Astrocyte (in vitro differentiated cells and primary cell): ENCODE results near the gene DCLRE1A. TPM values are rescaled to one million over a fixed set of nuclear protein-coding genes. Genes with fewer than 3 reads are reported as not detected.
A peak's percentile ranks its signal among the peaks of the same experiment; 100 is the strongest.

Experiments
- DNase-seq: peaks from one replicate; pipeline ENCODE4 v3.0.0-alpha.2; 2010; ENCODE audit warnings: low read depth
- FAIRE-seq: peaks from 2 replicates; lab custom pipeline; 2011; peaks lifted over from hg19 to GRCh38; lab: Jason Lieb, UNC
- H2AFZ ChIP-seq: 2 replicates; pipeline ENCODE4 v1.6.0; 2012; ENCODE audit warnings: low read depth, low read length, inconsistent platforms
- H3K27ac ChIP-seq: 2 replicates; pipeline ENCODE4 v1.5.1; 2011; ENCODE audit warnings: low read depth, low read length, inconsistent platforms
- H3K27me3 ChIP-seq: 2 replicates; pipeline ENCODE4 v1.6.0; 2011; ENCODE audit warnings: low read length, inconsistent platforms; ENCODE audit not compliant: insufficient read depth
- H3K36me3 ChIP-seq: 2 replicates; pipeline ENCODE4 v1.5.1; 2011; ENCODE audit warnings: low read length, inconsistent platforms; ENCODE audit not compliant: insufficient read depth
- H3K4me1 ChIP-seq: 2 replicates; pipeline ENCODE4 v1.5.1; 2011; ENCODE audit warnings: low read length, inconsistent platforms; ENCODE audit not compliant: insufficient read depth
- H3K4me2 ChIP-seq: 2 replicates; pipeline ENCODE4 v1.6.0; 2012; ENCODE audit warnings: low read length, inconsistent platforms
- H3K4me3 ChIP-seq: 2 replicates; pipeline ENCODE4 v1.5.1; 2011; ENCODE audit warnings: low read depth, mild to moderate bottlenecking, low read length, inconsistent platforms; ENCODE audit not compliant: insufficient read depth
- H3K79me2 ChIP-seq: 2 replicates; pipeline ENCODE4 v1.6.0; 2012; ENCODE audit warnings: mild to moderate bottlenecking, low read length, inconsistent platforms; ENCODE audit not compliant: insufficient read depth
- H3K9ac ChIP-seq: 2 replicates; pipeline ENCODE4 v1.6.0; 2012; ENCODE audit warnings: mild to moderate bottlenecking, low read length, inconsistent platforms
- H3K9me3 ChIP-seq: 2 replicates; pipeline ENCODE4 v1.5.1; 2012; ENCODE audit warnings: low read depth, mild to moderate bottlenecking, low read length, inconsistent platforms; ENCODE audit not compliant: insufficient read depth
- H4K20me1 ChIP-seq: 2 replicates; pipeline ENCODE4 v1.6.0; 2012; ENCODE audit warnings: low read length, inconsistent platforms; ENCODE audit not compliant: insufficient read depth
- H3K27ac Mint-ChIP-seq: one replicate; pipeline ENCODE4 v1.8.0; 2021; ENCODE audit warnings: mild to moderate bottlenecking, mixed read lengths; ENCODE audit not compliant: unreplicated experiment
- H3K27me3 Mint-ChIP-seq: one replicate; pipeline ENCODE4 v1.8.0; 2021; ENCODE audit warnings: low read depth, mixed read lengths; ENCODE audit not compliant: unreplicated experiment
- H3K36me3 Mint-ChIP-seq: one replicate; pipeline ENCODE4 v1.8.0; 2021; ENCODE audit warnings: low read depth, mixed read lengths; ENCODE audit not compliant: unreplicated experiment
- H3K4me1 Mint-ChIP-seq: one replicate; pipeline ENCODE4 v1.8.0; 2021; ENCODE audit warnings: low read depth, mixed read lengths; ENCODE audit not compliant: unreplicated experiment
- H3K4me3 Mint-ChIP-seq: one replicate; pipeline ENCODE4 v1.8.0; 2021; ENCODE audit warnings: mild to moderate bottlenecking, moderate library complexity, mixed read lengths; ENCODE audit not compliant: unreplicated experiment
- H3K9me3 Mint-ChIP-seq: one replicate; pipeline ENCODE4 v1.8.0; 2021; ENCODE audit warnings: mild to moderate bottlenecking, mixed read lengths; ENCODE audit not compliant: unreplicated experiment
- EZH2 ChIP-seq: IDR thresholded peaks from 2 replicates; pipeline ENCODE4 v1.6.1; 2012; ENCODE audit warnings: mild to moderate bottlenecking, low read length, inconsistent platforms; ENCODE audit not compliant: insufficient read depth
- total RNA-seq: library from RNA; stranded (reverse); gene quantifications from 2 replicates; pipeline ENCODE4 v1.2.1, GENCODE V29; 2021
- TF ChIP-seq, protein P1 (sequence below): IDR thresholded peaks from 2 replicates; pipeline ENCODE4 v1.5.1; 2011; ENCODE audit warnings: low read depth, mild to moderate bottlenecking, inconsistent platforms, low read length, moderate library complexity; ENCODE audit not compliant: insufficient read depth

Gene DCLRE1A
- total RNA-seq, 1 donor from 2014 or later: 3.8 TPM

DNA sequence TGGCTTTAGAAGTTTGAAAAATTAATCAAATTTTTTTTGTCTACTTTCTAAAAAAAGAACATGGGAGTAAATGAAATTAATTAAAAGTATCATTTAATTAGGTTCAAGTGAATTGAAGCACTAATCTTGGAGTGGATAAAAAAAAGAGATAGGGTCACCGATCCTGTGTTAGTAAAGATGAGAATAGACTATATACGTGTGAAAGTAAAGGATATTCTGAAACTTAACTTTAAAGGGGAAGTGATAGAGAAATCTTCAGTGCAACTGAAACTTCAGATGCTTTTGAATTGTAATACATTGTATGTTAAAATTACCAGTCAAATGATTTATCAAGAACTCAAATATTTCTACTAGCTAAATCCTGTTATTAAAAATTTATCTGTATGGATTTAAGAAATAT lies 5.4 kb upstream of the DCLRE1A start:
- Mint-ChIP-seq H3K4me1 (peaks cover 14% of the 10 kb centered on the region), H3K9me3 (peaks cover 8% of the 10 kb centered on the region), H3K36me3 (peaks cover 15% of the 10 kb centered on the region), H3K4me3 (no peak overlapping the region), H3K27ac (no peak overlapping the region), H3K27me3 (no peaks in the 10 kb centered on the region)
- Histone ChIP-seq H3K79me2 (peaks cover 36% of the 10 kb centered on the region), H2AFZ (no peak overlapping the region), H3K27ac (no peak overlapping the region), H3K4me3 (no peak overlapping the region), H3K9me3 (no peaks in the 10 kb centered on the region), H3K9ac (no peak overlapping the region), H4K20me1 (no peaks in the 10 kb centered on the region), H3K4me1 (peaks cover 13% of the 10 kb centered on the region), H3K4me2 (no peak overlapping the region), H3K36me3 (peaks cover 22% of the 10 kb centered on the region), H3K27me3 (no peaks in the 10 kb centered on the region)
- FAIRE-seq (no peak), DNase-seq (no peak)
- TF ChIP-seq, protein P1, sequence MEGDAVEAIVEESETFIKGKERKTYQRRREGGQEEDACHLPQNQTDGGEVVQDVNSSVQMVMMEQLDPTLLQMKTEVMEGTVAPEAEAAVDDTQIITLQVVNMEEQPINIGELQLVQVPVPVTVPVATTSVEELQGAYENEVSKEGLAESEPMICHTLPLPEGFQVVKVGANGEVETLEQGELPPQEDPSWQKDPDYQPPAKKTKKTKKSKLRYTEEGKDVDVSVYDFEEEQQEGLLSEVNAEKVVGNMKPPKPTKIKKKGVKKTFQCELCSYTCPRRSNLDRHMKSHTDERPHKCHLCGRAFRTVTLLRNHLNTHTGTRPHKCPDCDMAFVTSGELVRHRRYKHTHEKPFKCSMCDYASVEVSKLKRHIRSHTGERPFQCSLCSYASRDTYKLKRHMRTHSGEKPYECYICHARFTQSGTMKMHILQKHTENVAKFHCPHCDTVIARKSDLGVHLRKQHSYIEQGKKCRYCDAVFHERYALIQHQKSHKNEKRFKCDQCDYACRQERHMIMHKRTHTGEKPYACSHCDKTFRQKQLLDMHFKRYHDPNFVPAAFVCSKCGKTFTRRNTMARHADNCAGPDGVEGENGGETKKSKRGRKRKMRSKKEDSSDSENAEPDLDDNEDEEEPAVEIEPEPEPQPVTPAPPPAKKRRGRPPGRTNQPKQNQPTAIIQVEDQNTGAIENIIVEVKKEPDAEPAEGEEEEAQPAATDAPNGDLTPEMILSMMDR: no peak
- no peak for TF ChIP-seq EZH2

DNA sequence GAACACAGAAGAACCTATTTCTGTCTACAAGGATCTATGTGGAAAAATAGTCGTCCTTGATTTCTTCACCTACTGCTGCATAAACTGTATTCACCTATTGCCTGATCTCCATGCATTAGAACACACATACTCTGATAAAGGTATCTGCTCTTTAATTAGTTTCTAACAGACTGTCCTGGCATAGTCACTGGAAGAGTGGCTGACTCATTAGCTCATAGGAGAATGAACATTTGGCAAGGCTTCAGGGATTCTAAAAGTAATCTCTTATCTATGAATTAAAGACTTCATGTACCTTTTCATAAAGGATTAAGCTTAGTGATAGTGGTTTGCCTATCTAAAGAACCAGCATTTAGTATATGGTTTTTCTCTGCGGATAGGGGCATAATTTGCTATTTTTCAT lies 4.7 kb upstream of the DCLRE1A start:
- Mint-ChIP-seq H3K4me3 (no peak overlapping the region), H3K27ac (no peak overlapping the region), H3K36me3 (peaks cover 12% of the 10 kb centered on the region), H3K27me3 (no peaks in the 10 kb centered on the region), H3K4me1 (peaks cover 14% of the 10 kb centered on the region), H3K9me3 (peaks cover 8% of the 10 kb centered on the region)
- DNase-seq (peak; percentile 41), FAIRE-seq (no peak)
- no peaks in the 10 kb centered on the region for H4K20me1 ChIP-seq
- H3K36me3 ChIP-seq: peaks cover 19% of the 10 kb centered on the region
- no peak overlapping the region for H2AFZ ChIP-seq
- peaks cover 17% of the 10 kb centered on the region for H3K4me1 ChIP-seq
- H3K9me3 ChIP-seq: no peaks in the 10 kb centered on the region
- no peaks in the 10 kb centered on the region for H3K27me3 ChIP-seq
- no peak overlapping the region for H3K9ac ChIP-seq
- TF ChIP-seq, protein P1: no peak
- no peak for TF ChIP-seq EZH2
- H3K27ac ChIP-seq: no peak overlapping the region
- H3K4me2 ChIP-seq: no peak overlapping the region
- no peak overlapping the region for H3K4me3 ChIP-seq
- peaks cover 36% of the 10 kb centered on the region for H3K79me2 ChIP-seq

DNA sequence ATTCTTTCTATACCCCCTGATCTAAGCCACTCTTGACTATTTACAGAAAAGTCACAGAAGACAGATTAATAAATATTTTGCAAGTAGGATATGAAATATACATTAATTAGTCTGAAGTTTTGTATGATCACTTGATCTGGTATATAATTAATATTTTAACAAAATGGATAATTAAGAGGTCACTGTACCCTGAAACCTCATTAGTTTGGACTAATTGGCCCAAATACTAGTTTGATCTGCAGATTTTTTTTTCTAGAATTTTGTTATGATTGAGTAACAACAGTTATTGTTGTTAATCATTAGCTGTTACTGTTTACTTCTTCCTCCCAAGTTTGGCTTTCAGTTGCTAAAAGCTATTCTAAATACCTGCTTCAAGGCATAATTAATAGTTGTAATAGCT lies 3.3 kb upstream of the DCLRE1A start:
- no peak overlapping the region for H3K4me3 ChIP-seq
- peaks cover 11% of the 10 kb centered on the region for H3K36me3 Mint-ChIP-seq
- no peaks in the 10 kb centered on the region for H4K20me1 ChIP-seq
- no peak overlapping the region for H3K4me2 ChIP-seq
- no peaks in the 10 kb centered on the region for H3K27me3 Mint-ChIP-seq
- no peak for DNase-seq
- no peak for FAIRE-seq
- H2AFZ ChIP-seq: no peak overlapping the region
- H3K36me3 ChIP-seq: peaks cover 19% of the 10 kb centered on the region
- H3K9ac ChIP-seq: no peak overlapping the region
- H3K4me3 Mint-ChIP-seq: no peak overlapping the region
- no peak for TF ChIP-seq EZH2
- TF ChIP-seq, protein P1: no peak
- H3K27ac ChIP-seq: no peak overlapping the region
- H3K4me1 ChIP-seq: peaks cover 17% of the 10 kb centered on the region
- no peak overlapping the region for H3K27ac Mint-ChIP-seq
- H3K4me1 Mint-ChIP-seq: peaks cover 14% of the 10 kb centered on the region
- peaks cover 36% of the 10 kb centered on the region for H3K79me2 ChIP-seq
- H3K9me3 ChIP-seq: no peaks in the 10 kb centered on the region
- no peaks in the 10 kb centered on the region for H3K27me3 ChIP-seq
- peaks cover 8% of the 10 kb centered on the region for H3K9me3 Mint-ChIP-seq
